Ramos (cell line): ENCODE measurements around the gene FLRT1.

Experiments
- in situ Hi-C: fragments of 300-500 bp; cut with MboI; formaldehyde crosslinking; loops from one replicate; pipeline ENCODE4 v1.14.3; 2022; ENCODE audit warnings: low sequenced_read_pairs; ENCODE audit not compliant: unreplicated experiment

FLRT1 gene, protein sequence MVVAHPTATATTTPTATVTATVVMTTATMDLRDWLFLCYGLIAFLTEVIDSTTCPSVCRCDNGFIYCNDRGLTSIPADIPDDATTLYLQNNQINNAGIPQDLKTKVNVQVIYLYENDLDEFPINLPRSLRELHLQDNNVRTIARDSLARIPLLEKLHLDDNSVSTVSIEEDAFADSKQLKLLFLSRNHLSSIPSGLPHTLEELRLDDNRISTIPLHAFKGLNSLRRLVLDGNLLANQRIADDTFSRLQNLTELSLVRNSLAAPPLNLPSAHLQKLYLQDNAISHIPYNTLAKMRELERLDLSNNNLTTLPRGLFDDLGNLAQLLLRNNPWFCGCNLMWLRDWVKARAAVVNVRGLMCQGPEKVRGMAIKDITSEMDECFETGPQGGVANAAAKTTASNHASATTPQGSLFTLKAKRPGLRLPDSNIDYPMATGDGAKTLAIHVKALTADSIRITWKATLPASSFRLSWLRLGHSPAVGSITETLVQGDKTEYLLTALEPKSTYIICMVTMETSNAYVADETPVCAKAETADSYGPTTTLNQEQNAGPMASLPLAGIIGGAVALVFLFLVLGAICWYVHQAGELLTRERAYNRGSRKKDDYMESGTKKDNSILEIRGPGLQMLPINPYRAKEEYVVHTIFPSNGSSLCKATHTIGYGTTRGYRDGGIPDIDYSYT

DNA sequence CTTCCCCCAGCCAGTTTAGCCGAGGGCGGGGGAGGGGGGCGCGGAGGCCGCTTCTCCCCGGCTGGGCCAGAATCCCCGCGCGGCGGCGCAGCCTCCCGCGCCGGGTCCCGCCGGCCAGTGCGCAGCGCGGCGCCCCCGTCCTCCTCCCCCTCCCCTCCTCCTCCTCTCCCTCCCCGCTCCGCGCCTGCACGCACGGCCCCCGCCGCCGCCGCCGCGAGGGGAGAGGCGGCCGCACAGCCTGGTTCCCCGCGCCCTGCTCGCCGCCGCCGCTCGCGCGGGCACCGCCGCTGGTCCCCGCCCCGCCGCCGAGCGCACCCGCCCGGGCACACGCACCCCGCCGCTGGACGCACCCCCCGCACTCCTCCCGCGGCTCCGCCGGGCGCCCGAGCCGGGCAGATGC is at the start of gene FLRT1:
TSS of gene FLRT1 (plus strand) at position 356 of the 400 bp plus-strand sequence. CDS start 80,337 bp downstream, outside the sequence.
- in situ Hi-C loops: no loop called here

DNA sequence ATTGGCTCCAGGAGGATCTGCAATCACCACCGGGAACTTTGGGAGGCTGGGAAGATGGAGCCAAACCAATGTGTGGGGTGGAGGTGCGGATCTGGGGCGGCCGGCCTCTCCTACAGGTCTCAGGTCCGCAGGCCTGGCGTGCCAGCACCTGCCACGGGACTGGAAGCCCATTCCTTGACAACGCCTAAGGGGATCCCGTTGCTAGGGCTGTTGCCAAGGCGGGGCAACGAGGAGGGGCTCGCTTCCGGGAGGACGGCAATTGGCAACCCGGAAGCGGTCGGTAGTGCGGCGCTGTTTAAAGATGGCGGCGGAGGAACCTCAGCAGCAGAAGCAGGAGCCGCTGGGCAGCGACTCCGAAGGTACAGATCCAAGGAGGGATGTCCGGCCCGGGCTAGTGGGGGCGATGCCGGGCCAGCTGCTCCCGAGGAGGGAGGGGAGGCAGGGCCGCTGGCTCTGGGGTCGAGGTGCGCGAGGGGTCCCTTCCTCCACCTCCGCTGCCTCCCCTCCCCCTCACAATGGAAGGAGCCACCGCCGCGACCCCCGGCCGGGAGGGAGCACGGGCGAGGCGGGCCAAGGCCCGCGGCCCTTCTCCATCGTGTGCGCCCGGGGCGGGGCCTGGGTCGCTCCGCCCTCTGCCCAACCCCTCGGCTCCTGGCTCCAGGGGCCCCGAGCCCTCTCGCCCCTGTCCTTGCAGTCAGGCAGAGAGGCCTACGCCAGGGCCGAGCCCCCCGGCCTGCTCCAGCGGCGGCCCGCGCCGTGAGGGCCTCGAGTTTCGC is 49.4 kb upstream of the FLRT1 start, which contains the start of gene OTUB1:
TSS of gene OTUB1 (plus strand) at position 283 of the 776 bp plus-strand sequence. CDS start at position 302, 19 bp downstream.
- in situ Hi-C loops: no loop called here

DNA sequence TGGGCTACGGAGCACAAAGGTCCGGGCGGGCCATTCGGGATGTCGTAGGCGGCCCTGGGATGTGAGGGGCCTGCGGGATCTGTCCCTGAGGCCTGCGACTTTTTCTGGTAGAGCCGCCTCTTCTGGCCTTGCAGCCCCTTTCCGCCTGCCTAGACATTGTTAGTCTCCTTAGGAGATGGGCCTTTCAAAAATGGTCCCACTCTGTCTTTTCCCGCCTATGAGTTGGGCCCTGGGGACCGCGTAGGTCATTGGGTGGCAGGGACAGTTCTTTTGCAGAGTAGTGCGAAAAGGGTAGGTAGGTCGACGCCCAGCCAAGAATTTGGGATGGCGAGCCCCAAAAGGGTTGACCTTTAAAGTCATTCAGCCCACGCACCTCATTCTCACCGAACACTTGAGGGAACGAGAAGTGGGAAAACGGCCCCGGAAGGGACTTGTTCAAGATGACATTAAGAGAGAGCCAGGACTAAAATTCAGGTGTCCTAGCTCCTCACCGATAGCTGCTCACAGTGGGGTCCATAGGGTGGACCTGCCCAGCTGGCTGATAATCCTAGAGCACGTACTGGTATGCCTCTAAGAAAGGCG is 48.7 kb upstream of the FLRT1 start:
- in situ Hi-C loops: no loop called here

- in situ Hi-C loops: loop anchor here (10.0 kb wide), 1 partner anchor 303 kb away; the partner anchor contains the start of gene KCNK4
Measured at GRCh38 chr11:63991558-63991957, 44.2 kb upstream of the FLRT1 start.

DNA sequence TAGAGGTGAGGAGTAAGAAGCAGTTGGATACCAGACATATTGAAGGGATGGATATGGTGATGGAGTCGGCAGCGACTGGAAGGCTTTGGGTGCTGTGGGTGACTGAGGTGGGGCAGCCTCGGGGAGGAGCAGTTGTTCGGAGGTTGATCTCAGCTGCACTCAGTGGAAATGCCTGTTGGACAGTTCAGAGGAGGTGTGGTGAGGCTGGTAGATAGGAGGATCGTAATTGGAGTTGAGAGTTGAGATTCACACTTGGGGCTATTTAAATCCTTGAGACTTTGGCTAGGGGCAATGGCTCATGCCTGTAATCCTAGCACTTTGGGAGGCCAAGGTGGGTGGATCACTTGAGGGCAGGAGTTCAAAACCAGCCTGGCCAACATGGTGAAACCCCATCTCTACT is 42.6 kb upstream of the FLRT1 start:
- in situ Hi-C loops: loop anchor here (10.0 kb wide), 1 partner anchor 302 kb away; the partner anchor contains the start of gene KCNK4

DNA sequence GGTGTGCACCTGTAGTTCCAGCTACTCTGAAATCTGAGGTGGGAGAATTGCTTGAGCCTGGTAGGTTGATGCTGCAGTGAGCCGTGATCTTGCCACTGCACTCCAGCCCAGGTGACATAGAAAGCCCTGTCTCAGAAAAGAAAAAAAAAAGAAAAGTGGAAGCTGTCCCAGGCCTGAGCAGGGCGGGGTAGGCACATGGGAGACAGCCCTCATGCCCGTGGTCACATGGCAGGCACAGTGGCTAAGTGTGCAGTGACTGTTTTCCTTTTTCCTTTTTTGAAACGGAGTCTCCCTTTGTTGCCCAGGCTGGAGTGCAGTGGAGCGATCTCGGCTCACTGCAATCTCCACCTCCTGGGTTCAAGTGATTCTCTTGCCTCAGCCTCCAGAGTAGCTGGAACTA is 41.7 kb upstream of the FLRT1 start:
- in situ Hi-C loops: loop anchor here (10.0 kb wide), 1 partner anchor 301 kb away; the partner anchor contains the start of gene KCNK4

DNA sequence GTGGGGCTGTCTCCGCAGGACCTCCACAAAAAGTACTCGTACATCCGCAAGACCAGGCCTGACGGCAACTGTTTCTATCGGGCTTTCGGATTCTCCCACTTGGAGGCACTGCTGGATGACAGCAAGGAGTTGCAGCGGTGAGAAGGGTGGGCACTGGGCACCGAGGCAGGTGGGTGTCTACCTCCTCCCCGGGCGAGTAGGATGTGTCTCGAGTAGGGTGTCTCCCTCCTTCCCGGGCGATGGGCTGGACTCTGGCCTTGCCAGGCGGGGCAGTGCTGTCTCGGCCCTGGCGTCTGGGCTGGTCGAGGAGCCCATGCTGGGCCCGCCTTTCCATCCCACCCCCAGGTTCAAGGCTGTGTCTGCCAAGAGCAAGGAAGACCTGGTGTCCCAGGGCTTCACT is 39.2 kb upstream of the FLRT1 start:
- in situ Hi-C loops: loop anchor here (10.0 kb wide), 1 partner anchor 298 kb away; the partner anchor contains the start of gene KCNK4

DNA sequence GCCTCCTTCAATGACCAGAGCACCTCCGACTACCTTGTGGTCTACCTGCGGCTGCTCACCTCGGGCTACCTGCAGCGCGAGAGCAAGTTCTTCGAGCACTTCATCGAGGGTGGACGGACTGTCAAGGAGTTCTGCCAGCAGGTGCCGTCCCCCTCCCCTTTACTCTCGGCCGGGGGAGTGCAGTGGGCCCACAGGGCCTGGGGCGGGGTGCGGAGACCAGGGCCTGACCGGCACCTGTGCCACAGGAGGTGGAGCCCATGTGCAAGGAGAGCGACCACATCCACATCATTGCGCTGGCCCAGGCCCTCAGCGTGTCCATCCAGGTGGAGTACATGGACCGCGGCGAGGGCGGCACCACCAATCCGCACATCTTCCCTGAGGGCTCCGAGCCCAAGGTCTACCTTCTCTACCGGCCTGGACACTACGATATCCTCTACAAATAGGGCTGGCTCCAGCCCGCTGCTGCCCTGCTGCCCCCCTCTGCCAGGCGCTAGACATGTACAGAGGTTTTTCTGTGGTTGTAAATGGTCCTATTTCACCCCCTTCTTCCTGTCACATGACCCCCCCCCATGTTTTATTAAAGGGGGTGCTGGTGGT is 38.5 kb upstream of the FLRT1 start:
- in situ Hi-C loops: loop anchor here (10.0 kb wide), 1 partner anchor 298 kb away; the partner anchor contains the start of gene KCNK4

DNA sequence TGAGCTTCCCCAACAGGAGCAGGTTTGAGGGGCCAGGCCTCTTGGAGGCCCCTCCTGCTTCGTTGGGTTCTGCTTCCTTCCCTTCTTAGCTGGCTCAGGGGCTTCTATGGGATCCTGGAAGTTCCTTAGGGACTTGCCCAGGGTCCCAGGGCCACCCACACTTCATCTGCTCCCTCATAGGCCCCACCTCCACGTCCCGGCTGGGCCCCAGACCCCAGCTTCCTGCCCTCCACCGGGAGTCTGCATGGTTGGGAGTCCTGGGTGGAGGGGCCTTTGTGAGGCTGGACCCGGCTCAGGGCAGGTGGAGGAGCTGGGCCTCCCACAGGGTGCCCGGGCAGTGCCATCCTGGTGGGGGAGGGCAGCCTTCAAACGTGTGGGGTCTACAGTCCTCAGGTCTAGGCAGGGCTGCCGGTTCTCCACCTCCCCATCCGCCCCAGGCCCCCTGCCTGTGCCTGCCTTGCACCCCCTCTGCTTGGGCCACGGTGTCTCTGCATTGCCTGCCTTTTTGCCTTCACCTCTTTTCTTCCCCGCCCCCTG is 37.9 kb upstream of the FLRT1 start:
- in situ Hi-C loops: loop anchor here (10.0 kb wide), 1 partner anchor 297 kb away; the partner anchor contains the start of gene KCNK4

GRCh38 chr11:63998558-63999348 is 37.0 kb upstream of the FLRT1 start:
- in situ Hi-C loops: loop anchor here (10.0 kb wide), 1 partner anchor 296 kb away; the partner anchor contains the start of gene KCNK4

GRCh38 chr11:63999349-64000025 is 36.2 kb upstream of the FLRT1 start:
- in situ Hi-C loops: loop anchor here (5.0 to 10.0 kb wide), 2 partner anchors 148 to 295 kb away; partner anchors contain the start of gene KCNK4

- in situ Hi-C loops: loop anchor here (5.0 kb wide), 1 partner anchor 147 kb away; no protein-coding TSS in a partner anchor
Measured at GRCh38 chr11:64000026-64000739, 35.5 kb upstream of the FLRT1 start.

DNA sequence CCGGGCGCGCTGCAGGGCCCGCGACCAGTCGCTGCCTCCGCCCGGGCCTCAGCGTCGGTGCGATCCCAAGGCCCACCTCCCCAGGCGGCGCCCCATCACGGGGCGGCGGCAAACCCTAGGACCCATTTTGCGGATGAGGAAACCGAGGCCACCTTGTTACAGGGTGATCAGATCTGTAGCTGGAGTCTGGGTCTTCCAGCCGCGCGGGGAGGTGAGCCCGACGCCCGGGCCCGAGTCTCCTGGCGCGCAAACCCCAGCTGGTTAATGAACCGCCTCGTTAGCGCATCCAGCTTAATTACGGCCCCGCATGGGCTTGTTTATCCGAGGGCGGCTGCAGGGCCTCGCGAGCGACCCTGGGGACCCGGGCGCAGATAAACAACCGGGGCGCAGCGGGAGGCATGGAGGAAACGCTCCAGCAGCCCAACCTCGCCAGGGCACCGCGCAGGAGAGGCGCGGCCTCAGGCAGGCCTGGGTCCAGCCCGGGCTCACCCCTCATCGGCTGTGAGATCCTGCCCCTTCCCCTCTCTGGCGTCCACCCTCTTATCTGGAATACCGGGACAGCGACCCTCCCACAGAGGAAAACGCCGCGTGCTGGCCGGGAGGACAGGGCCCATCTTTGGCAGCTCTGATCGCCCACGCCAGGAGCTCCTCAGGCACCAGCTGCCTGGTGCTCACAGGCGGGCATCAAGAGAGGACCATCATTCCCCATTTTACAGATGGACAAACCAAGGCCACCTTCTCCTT is 34.8 kb upstream of the FLRT1 start:
- in situ Hi-C loops: loop anchor here (5.0 kb wide), 1 partner anchor 146 kb away; no protein-coding TSS in a partner anchor

DNA sequence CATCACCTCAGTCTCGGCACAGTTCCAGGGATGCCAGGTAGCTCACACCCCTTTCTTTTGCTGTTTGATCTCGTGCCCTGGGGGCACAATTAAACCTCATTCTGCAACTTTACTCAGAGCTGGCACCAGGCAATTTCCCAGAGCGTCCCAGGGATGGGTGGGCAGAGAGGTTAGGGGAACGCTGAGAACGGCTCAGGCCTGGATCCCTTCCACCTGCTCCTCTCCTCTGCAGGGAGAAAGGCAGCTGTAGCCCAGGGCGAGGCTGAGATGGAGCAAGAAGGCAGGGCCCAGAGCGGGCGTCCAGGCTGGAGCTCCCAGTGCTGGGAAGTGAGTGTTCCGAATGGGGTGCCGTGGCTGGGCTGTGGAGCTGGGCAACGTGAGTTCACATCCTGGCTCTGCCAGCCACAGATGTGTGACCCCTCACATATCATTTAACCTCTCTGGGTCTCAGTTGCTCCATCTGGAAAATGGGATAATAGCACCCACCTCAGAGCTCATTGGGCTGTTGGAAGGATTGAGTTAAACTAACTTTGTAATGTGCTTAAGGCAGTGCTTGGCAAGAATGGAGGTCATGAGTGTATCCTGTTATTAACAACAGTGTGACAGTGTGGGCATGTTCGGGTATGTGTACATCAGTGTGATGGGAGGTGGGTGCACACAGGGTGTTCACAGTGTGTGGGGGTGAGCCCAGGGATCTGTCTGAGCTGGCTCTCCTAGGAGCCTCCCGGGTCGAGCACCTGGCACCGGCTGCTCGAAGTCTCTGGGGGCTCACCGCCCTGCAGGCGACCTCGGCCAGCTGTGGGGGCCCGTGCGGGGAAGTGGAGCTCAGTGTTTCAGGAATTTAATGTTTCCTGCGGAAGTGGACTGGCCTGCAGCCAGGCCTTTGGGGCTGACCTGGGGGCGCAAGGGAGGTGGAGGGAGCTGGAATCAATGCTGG is 34.0 kb upstream of the FLRT1 start:
- in situ Hi-C loops: loop anchor here (5.0 kb wide), 1 partner anchor 146 kb away; no protein-coding TSS in a partner anchor
